Left lung (tissue), 10 donors: ENCODE results near the gene SPINK1. TPM values are rescaled to one million over a fixed set of nuclear protein-coding genes. Genes with fewer than 3 reads are reported as not detected.
A peak's percentile ranks its signal among the peaks of the same experiment; 100 is the strongest.
"Not testable (repeated sequence)": the region's sequence is repeated elsewhere in the genome, so short reads cannot be mapped to it uniquely, and the experiment has no call there.

ENCODE experiments used
- ATAC-seq: fragments of 200-7000 bp; cut with Tn5 transposase; one replicate; pipeline ENCODE4 v1.9.1; 2020; ENCODE audit warnings: moderate library complexity
- DNase-seq, 4 donors: peaks; one replicate each; pipeline ENCODE4 v3.0.0-alpha.2; 2013 to 2020
- H3K27ac ChIP-seq, 2 donors: fragments of 200-600 bp; sonication (generic) in 1 of 2; one replicate each; pipeline versions ENCODE4 v1.5.0 to v1.8.0; 2020 to 2021
- H3K27me3 ChIP-seq, 2 donors: fragments of 200-600 bp; sonication (generic) in 1 of 2; one replicate each; pipeline versions ENCODE4 v1.5.0 to v1.8.0; 2020 to 2021
- H3K36me3 ChIP-seq, 2 donors: fragments of 200-600 bp; sonication (generic) in 1 of 2; one replicate each; pipeline versions ENCODE4 v1.5.0 to v1.8.0; 2020 to 2021
- H3K4me1 ChIP-seq, 2 donors: fragments of 200-600 bp; one replicate each; pipeline ENCODE4 v1.8.0; 2021
- H3K4me3 ChIP-seq, 2 donors: fragments of 200-600 bp; sonication (generic) in 1 of 2; one replicate each; pipeline versions ENCODE4 v1.5.0 to v1.8.0; 2020 to 2021; ENCODE audit warnings: mild to moderate bottlenecking in 1 of 2
- H3K9me3 ChIP-seq, 2 donors: fragments of 200-600 bp; sonication (generic) in 1 of 2; one replicate each; pipeline versions ENCODE4 v1.5.0 to v1.8.0; 2020 to 2021
- CTCF ChIP-seq, 2 donors: fragments of 200-600 bp; sonication (generic) in 1 of 2; IDR thresholded peaks; one replicate each; pipeline versions ENCODE4 v1.5.0 to v1.8.0; 2021; ENCODE audit warnings: antibody characterized with exemption in 2 of 2
- intact Hi-C, 2 donors: fragments of 100-400 bp; cut with DNase I; formaldehyde crosslinking; loops; one replicate each; pipeline versions ENCODE4 v1.11.2 to v1.14.2; 2022
- polyA plus RNA-seq, 6 donors: library from polyadenylated mRNA; unstranded; fragments of 120-200 nt; gene quantifications; one replicate each; pipeline ENCODE4 v1.2.1, GENCODE V29; 2013; ENCODE audit not compliant: insufficient read length in 6 of 6
- total RNA-seq, 2 donors: library from RNA; stranded (reverse); fragmentation: NEBNext Ultra II Directional; extraction: Animal tissue kit (Norgen Biotek cat#: 25700); gene quantifications; one replicate each; pipeline ENCODE4 v1.2.1, GENCODE V29; 2021
- donor health status: DM: no; HTN: yes; CAD: no.
- donor health status: DM: no; HTN: no; CAD: no.

SPINK1 gene
- total and polyA plus RNA-seq, 8 donors: 0.61 to 74.5 (median 1.4) TPM

- no peak overlapping the region for H3K4me3 ChIP-seq
- no peak overlapping the region for H3K27ac ChIP-seq
- intact Hi-C loops: no loop called here
- H3K27me3 ChIP-seq: no peaks in the 10 kb centered on the region
- no peak for TF ChIP-seq CTCF (IDR thresholded peaks at IDR 0.05)
- no peaks in the 10 kb centered on the region for H3K4me1 ChIP-seq
- DNase-seq (no peak), ATAC-seq (no peak)
- H3K9me3 ChIP-seq: no peaks in the 10 kb centered on the region
- H3K36me3 ChIP-seq: no peaks in the 10 kb centered on the region
Observed at GRCh38 chr5:147832541-147832940, 1.1 kb upstream of the SPINK1 start.

- Histone ChIP-seq H3K9me3 (no peaks in the 10 kb centered on the region), H3K4me1 (no peaks in the 10 kb centered on the region), H3K36me3 (no peaks in the 10 kb centered on the region), H3K4me3 (no peak overlapping the region), H3K27ac (no peak overlapping the region), H3K27me3 (no peaks in the 10 kb centered on the region)
- intact Hi-C loops: no loop called here
- no peak for TF ChIP-seq CTCF (IDR thresholded peaks at IDR 0.05)
- DNase-seq: no peak
- no peak for ATAC-seq
Observed at GRCh38 chr5:147830035-147830434, 1.4 kb downstream of the SPINK1 start.

GRCh38 chr5:147827017-147827416, 4.5 kb downstream of the SPINK1 start:
- H3K27me3 ChIP-seq, H3K4me3 ChIP-seq, ATAC-seq, H3K36me3 ChIP-seq, DNase-seq, intact Hi-C loops, H3K4me1 ChIP-seq, H3K27ac ChIP-seq, H3K9me3 ChIP-seq: not testable (repeated sequence)

GRCh38 chr5:147826361-147826760, 5.1 kb downstream of the SPINK1 start:
- intact Hi-C loops: no loop called here
- peak in 1 of 4 donors; percentile 44 for DNase-seq
- no peaks in the 10 kb centered on the region for H3K4me1 ChIP-seq
- no peaks in the 10 kb centered on the region for H3K9me3 ChIP-seq
- H3K36me3 ChIP-seq: no peaks in the 10 kb centered on the region
- H3K27me3 ChIP-seq: no peaks in the 10 kb centered on the region
- H3K27ac ChIP-seq: no peak overlapping the region
- H3K4me3 ChIP-seq: no peak overlapping the region
- ATAC-seq: no peak
- no peak for TF ChIP-seq CTCF (IDR thresholded peaks at IDR 0.05)

GRCh38 chr5:147822686-147823491, 8.6 kb downstream of the SPINK1 start:
- no peaks in the 10 kb centered on the region for H3K4me1 ChIP-seq
- TF ChIP-seq CTCF (IDR thresholded peaks at IDR 0.05): peak; percentile 53 to 92
- peak; percentile 94 for ATAC-seq
- no peak overlapping the region for H3K27ac ChIP-seq
- intact Hi-C loops: loop anchor here in 1 of 2 donors (2.0 kb wide), 1 partner anchor 196 kb away; no protein-coding TSS in a partner anchor
- peak in 2 of 4 donors; percentile 68 to 81 for DNase-seq
- H3K36me3 ChIP-seq: no peaks in the 10 kb centered on the region
- H3K4me3 ChIP-seq: no peak overlapping the region
- no peaks in the 10 kb centered on the region for H3K9me3 ChIP-seq
- no peaks in the 10 kb centered on the region for H3K27me3 ChIP-seq

GRCh38 chr5:147822222-147822621, 9.2 kb downstream of the SPINK1 start:
- H3K36me3 ChIP-seq, H3K9me3 ChIP-seq, ATAC-seq, H3K4me3 ChIP-seq, H3K4me1 ChIP-seq, H3K27me3 ChIP-seq, DNase-seq, H3K27ac ChIP-seq: not testable (repeated sequence)
- intact Hi-C loops: loop anchor here in 1 of 2 donors (2.0 kb wide), 1 partner anchor 195 kb away; no protein-coding TSS in a partner anchor
